Amniotic stem cell (primary cell): Measurements from ENCODE around the gene TCF7L1.
A peak's percentile ranks its signal among the peaks of the same experiment; 100 is the strongest.

Source experiments
- DNase-seq: peaks from one replicate; lab custom pipeline; 2025; lab: John Stamatoyannopoulos, UW

TCF7L1 gene

DNA sequence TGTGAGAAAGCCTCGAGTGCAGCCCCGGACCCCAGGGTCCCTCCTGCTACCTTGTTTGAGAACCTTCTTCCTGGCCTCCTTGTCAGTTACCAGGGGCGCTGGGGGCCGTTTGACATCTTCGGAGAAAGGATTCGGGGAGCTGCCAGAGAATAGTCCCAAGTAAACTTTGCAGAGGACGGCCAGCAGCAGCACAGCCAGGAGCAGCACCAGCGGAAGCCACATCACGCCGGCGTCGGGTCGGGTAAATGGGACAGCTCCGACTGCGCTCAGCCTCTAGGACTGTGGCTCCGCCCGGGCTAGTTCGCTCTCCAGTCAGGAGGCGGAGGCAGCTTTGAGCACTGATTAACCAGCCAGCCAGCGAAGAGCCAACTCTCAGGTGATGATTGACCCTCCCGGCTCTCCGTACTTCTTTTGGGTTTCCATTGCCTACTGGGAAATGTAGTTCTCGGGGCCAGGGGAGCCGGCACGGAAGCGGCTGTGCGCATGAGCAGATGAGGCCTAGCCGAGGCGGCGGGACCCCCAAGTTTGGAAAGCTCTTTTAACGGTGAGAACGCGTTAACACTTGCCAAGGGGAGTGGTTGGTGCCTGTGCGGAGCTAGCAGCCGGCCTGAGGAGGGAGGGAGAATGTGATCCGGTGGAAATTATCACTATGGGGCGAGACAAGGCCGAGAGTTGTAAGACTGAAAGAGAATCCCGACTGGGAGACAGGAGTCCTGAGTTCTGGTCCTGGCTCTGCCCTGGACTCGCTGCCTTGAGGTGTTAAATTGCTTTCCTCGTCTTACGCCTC lies 221.3 kb downstream of the TCF7L1 start, which contains the start of the genes ELMOD3 and RETSAT:
Gene ELMOD3, plus strand, starts transcription at position 484 of the 787 bp plus-strand sequence. CDS start 2,430 bp downstream, outside the sequence.
Gene RETSAT, minus strand, starts transcription at position 243 of the 787 bp plus-strand sequence. Its CDS starts 21 bp downstream, at position 222.
- DNase-seq = peak; percentile 99

DNA sequence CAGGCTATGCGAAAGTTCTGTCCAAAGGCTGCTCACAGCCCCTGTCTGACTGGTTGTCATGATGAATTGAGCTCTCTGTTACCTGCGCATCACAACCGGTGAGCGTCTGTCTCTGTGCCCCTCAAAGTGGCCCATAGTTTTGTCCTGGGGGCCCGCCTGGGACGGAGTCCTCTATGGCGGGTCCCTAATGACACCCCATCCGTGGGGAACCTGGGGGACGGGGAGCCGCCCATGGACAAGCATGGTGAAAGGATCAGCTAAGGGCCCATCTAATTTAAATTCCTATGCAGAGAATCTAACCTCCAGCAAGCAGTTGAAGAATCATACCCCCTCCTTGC lies 221.8 kb downstream of the TCF7L1 start:
- no peak for DNase-seq

DNA sequence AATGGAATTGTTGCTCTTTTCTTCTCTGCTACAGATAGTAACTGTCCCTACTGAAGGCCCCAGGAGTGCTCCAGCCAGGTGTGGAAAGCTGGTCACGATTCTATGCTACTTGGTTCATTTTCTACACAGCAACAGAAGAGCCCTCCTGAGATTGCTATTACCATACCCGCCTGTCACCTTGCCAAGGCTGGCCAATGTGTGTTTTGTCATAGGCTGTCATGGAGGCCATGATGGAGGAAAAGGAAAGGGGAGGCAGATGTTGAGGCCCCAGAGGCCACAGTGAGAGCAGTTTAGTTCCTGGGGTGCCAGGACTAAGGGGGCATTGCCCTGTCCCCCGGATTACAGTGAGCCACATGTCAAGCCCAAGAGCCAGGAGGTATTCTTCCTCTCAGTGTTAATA lies 222.3 kb downstream of the TCF7L1 start:
- DNase-seq = no peak

DNA sequence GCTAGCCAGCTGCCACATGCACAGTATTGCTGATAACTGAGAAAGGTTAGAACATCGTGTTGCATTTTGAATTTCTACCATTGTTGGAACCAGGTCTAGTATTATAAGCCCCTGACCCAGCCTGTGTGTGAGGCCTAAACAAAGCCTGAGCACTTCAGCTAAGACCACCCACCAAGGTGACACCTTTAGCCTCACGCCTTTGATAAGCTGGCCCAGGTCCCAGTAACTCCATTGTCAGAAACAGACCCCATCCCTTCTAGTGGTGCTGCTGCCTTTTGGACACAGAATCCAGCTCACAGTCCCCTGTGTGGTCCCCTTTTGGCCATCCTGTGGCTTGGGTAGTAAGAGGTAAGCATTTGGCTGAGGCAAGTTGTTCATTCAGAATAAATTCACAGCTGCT lies 223.0 kb downstream of the TCF7L1 start:
- DNase-seq = no peak

DNA sequence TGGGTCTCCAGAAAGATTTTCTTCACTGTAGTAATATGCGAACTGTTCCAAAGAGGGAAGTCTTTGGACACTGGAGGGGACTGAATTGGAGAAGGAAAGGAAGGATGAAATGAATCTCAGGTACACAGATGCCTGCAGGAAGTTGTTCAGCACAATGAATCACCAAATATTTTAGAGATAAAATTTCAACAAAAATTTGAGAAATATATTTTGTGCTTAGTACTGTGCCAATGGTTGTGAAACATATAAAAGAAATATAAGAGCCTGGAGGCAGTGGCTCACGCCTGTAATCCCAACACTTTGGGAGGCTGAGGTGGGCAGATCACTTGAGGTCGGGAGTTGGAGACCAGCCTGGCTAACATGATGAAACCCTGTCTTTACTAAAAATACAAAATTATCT lies 224.5 kb downstream of the TCF7L1 start:
- no peak for DNase-seq
